22Rv1 (cell line): ENCODE results near the gene TTC7B.

Experiments used
- H3K27ac ChIP-seq: fragments of 450-650 bp; 2 replicates; pipeline ENCODE4 v1.5.1; 2017
- CTCF ChIP-seq: fragments of 450-650 bp; IDR thresholded peaks from 2 replicates; pipeline ENCODE4 v1.5.1; 2017; ENCODE audit warnings: mild to moderate bottlenecking
- ZFX ChIP-seq: fragments of 450-650 bp; IDR thresholded peaks from 2 replicates; pipeline ENCODE4 v1.6.1; 2017; ENCODE audit warnings: antibody characterized with exemption, borderline replicate concordance

TTC7B gene

GRCh38 chr14:90661866-90662265, 154.4 kb downstream of the TTC7B start:
- TF ChIP-seq ZFX = no peak
- TF ChIP-seq CTCF = no peak
- no peak overlapping the region for H3K27ac ChIP-seq

GRCh38 chr14:90660865-90661570, 155.2 kb downstream of the TTC7B start:
- TF ChIP-seq CTCF (no peak), ZFX (no peak)
- no peak overlapping the region for H3K27ac ChIP-seq

GRCh38 chr14:90659156-90659555, 157.1 kb downstream of the TTC7B start:
- no peak overlapping the region for H3K27ac ChIP-seq
- TF ChIP-seq CTCF (no peak), ZFX (no peak)

- H3K27ac ChIP-seq = no peak overlapping the region
Observed at GRCh38 chr14:90658541-90658967, 157.7 kb downstream of the TTC7B start.

GRCh38 chr14:90656973-90657372, 159.3 kb downstream of the TTC7B start:
- H3K27ac ChIP-seq = no peak overlapping the region
- TF ChIP-seq CTCF (no peak), ZFX (no peak)

More at GRCh38 chr14:90658541-90658967, 157.7 kb downstream of the TTC7B start:
- TF ChIP-seq ZFX = no peak
- no peak for TF ChIP-seq CTCF

- TF ChIP-seq CTCF = no peak
- TF ChIP-seq ZFX = no peak
- no peak overlapping the region for H3K27ac ChIP-seq
Observed at GRCh38 chr14:90655829-90656228, 160.4 kb downstream of the TTC7B start.

GRCh38 chr14:90654831-90655276, 161.4 kb downstream of the TTC7B start:
- TF ChIP-seq CTCF = no peak
- TF ChIP-seq ZFX = no peak
- H3K27ac ChIP-seq = no peak overlapping the region
